CD4-positive, alpha-beta T cell treated with Interleukin-1 beta for 1 hour (primary cell): ENCODE results near the gene GTF2IRD1.
"Not testable (repeated sequence)": the region's sequence is repeated elsewhere in the genome, so short reads cannot be mapped to it uniquely, and the experiment has no call there.

Experiments
- DNase-seq, 2 donors: peaks; one replicate each; pipeline ENCODE4 v3.0.0-alpha.2; 2020 to 2022

Gene GTF2IRD1

DNA sequence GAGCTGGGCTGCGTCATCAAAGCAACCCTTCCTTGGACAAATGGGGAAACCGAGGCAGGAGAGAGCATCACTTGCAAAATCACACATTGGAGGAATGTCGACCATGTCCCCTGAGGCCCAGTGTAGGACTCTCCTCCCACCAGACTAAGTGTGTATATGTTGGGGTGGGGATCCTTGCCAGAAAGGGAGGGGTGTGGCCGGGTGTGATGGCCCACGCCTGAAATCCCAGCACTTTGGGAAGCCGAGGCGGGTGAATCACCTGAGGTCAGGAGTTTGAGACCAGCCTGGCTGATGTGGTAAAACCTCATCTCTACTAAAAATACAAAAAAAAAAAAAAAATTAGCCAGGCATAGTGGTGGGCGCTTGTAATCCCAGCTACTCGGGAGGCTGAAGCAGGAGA lies 23.3 kb upstream of the GTF2IRD1 start:
- not testable (repeated sequence) for DNase-seq

DNA sequence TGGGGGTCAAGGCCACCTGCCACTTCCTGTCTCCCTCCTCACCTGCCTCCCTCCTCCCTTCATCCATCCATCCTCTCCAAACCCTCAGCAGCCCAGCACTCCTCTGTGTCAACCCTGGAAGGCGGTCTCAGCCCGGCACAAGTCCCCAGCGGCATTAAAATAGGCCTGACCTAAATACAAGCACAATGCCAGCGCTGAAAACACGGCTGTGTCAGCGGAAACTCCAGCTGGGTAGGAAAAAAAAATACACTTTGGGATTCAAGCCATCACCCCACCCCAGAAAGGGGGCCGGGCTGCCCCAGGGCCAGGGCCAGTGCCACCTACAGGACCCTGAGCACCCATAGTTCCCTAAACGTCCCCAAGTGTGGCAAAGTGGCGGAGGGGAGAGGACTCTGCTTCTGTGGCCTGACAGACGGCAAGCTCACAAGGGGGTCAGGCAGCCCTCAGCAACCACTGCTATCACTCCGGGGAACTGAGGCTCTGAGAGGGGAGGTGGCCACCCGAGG lies 22.7 kb upstream of the GTF2IRD1 start:
- no peak for DNase-seq

DNA sequence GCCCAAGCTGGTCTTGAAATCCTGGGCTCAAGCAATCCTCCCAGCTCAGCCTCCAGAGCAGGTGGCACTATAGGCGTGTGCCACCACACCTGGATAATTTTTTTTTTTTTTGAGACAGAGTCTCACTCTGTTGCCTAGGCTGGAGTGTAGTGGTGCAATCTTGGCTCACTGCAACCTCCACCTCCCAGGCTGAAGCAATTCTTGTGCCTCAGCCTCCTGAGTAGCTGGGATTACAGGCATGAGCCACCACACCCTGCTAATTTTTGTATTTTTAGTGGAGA lies 16.5 kb upstream of the GTF2IRD1 start:
- DNase-seq, result not testable (repeated sequence)

DNA sequence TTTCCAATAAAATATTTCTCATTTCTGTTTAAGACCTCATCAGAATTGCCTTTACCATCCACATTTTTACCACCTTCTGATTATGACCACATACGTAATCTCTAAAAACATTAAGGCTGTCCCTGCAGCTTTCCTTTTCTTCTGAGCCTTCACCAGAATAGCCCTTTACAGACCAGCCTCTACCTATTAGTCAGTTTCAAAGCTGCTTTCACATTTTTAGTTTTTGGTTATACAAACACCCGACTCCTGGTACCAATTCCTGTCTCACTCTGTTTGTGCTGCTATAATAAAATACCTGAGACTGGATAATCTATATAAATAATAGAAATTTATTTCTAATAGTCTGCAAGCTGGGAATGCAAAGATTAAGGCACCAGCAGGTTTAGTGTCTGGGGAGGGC lies 15.4 kb upstream of the GTF2IRD1 start:
- DNase-seq, result no peak

DNA sequence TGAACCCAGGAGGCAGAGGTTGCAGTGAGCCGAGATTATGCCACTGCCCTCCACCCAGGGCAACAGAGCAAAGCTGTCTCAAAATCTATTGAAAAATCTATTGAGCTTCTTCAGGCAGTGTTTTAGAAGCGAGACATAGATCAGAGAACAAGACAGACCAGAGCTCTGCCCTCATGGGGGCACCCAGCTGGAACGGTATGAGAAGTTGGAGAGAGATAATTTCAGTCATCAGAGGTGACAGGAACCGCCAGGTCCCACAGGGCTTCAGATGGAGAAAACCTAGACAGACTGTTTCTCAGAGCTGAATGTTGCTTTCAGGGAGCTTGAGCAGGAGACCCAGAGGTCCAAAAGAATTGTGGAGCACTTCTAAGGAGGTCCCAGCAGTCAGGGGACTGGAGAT lies 14.2 kb upstream of the GTF2IRD1 start:
- no peak for DNase-seq

GRCh38 chr7:74440143-74440542 lies 13.6 kb upstream of the GTF2IRD1 start:
- not testable (repeated sequence) for DNase-seq

GRCh38 chr7:74441801-74442200 lies 11.9 kb upstream of the GTF2IRD1 start:
- DNase-seq, result no peak

- DNase-seq, result no peak
These were observed 10.0 kb upstream of the GTF2IRD1 start for GRCh38 chr7:74443543-74444247.

DNA sequence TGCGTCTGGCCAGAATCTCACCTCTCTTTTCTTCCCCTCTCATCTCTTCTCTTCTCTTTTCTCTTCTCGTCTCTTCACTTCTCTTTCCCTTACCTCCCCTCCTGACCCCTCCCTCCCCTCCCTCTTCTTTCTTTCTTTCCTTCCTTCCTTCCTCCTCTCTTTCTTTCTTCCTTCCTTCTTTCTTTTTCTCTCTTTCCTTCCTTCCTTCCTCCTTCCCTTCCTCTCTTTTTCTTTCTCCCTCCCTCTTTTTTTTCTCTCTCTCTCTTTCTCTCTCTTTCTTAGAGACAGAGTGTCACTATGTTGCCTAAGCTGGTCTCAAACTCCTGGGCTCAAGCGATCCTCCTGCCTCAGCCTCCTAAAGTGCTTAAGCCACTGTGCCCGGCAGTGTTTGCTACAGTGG lies 4.6 kb upstream of the GTF2IRD1 start:
- no peak for DNase-seq

DNA sequence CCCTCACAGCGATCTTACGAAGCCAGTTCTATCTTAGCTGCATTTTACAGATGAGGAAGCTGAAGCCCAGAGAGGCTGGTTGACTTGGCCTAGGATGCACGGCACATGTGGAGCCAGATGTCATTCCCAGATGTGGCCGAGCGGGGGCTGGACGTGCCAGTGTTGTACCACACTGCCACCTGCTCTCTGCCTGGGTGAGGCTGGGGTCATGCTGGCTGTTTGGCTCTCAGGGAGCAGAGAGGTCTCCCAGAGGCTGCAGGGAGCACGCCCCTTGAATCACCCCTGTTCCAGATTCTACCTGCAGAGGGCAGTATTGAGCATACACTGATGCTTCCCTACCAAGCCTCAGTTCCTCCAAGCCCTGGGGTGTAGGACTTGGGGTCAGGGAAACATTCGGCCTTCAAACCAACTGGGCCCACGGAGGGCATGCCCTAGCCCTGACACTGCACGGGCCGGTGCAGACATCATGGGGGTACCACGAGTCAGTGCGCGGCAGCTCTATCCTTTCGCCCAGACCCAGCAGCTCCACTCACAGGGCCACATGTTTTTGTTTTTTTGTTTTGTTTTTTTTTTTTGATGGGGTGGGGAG lies 3.8 kb upstream of the GTF2IRD1 start:
- peak; percentile 53 to 69 for DNase-seq

- no peak for DNase-seq
These were observed 871 bp upstream of the GTF2IRD1 start for GRCh38 chr7:74452748-74453321.

DNA sequence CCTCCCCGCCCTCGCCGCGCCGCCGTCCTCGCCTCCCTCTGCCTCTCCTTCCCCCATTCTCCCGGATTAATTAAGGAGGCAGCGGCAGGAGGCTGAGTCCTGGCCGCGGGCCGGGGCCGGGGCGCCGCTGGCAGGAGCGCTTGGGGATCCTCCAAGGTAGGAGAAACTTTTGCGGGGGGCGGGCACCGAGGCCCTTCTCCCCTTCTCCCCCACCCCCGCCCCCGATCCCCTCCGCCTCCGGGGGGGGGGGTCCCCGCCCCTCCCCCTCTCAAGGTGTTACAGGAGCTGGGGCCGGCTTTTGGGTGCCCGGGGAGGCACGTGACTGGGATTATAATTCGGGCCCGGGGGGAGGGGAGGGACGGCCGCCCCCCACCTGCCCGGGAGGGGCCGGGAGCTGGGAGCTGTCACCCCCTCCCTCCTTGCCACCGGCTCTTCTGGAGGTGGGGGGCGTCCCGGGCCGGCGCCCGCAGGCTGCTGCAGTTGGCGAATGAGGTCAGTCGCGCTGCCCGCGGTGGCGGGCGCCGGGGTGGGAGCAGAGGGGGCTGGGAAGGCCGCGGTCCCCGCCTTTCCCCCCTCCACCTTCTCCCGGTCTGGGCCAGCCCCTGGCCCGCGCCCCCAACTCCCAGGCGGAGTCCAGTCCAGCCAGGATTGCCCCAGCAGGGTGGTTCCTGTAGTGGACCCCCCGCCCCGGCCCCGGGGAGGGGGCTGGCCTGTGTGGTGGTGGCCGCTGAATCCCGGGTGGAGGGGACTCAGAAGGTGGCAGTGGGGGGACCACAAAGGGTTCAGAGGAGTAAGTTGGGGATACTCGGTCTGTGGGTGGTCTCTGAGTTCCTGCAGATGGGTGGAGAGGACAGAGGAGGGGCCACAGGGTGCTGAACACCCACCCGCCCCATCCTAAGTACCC lies 567 bp downstream of the GTF2IRD1 start:
- DNase-seq, result no peak

- no peak for DNase-seq
These were observed 1.2 kb downstream of the GTF2IRD1 start for GRCh38 chr7:74454925-74455288.

GRCh38 chr7:74455291-74455804 lies 1.6 kb downstream of the GTF2IRD1 start:
- no peak for DNase-seq

DNA sequence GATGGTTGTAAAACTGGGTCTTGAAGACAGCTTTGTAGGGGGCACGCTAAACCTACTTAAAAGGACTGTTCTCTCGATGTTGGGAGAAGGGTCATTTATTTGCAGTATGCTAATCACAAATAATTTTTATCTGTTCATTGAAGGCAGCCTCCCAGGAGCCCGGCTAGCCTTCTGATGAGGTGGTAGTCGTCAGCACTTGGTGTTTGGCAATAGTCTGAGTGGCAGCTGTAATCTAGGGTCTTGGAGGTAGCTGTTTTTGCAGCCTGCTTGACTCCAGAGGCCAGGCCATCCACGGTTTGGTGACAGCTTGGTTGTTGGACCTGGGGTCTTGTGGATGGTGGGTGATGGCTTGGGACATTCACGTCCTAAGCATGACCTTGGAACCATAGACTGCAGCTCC lies 2.2 kb downstream of the GTF2IRD1 start:
- no peak for DNase-seq

GRCh38 chr7:74457007-74457406 lies 3.3 kb downstream of the GTF2IRD1 start:
- no peak for DNase-seq

GRCh38 chr7:74461970-74462706 lies 8.4 kb downstream of the GTF2IRD1 start:
- no peak for DNase-seq

- no peak for DNase-seq
These were observed 9.0 kb downstream of the GTF2IRD1 start for GRCh38 chr7:74462707-74463100.

DNA sequence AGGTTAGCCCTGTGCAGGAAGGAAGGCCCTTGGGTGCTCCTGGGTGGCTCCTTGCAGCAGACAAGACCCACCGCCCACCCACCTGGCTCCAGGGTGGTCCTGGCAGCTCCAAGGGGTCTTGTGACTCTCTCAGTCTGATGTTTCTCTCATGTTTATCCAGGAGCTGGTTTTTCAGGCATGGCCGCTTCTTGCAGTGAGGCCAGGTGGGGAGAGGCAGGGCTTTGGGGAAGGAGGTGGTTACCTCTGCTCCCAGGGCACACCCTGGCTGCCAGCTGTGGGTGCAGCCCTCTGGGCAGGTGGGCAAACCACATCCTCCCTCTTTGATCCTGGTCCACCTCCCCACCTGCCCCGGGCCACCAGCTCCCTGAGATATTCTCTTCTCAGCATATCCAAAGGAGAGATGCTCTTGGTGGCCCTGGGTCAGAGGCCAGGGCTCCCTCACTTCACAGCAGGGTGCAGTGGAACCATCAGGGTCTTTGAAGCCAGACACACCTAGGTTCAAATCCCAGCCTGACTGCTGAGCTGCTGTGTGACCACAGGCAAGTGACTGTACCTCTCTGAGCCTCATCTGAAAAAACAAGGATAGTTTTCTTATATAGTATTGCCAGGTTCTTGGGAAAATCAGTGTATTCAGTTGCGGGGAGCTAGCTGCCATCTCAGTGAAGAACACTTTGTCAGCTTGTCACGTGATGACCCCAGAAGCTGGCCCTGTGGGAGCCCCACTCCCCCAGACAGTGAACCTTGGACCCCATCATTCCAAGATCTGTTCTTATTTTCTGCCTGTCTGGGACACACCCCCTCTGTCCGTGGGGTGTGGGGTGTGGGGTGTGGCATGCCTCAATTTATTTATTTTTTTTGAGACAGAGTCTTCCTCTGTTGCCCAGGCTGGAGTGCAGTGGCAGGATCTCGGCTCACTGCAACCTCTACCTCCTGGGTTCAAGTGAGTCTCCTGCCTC lies 11.5 kb downstream of the GTF2IRD1 start:
- no peak for DNase-seq

- no peak for DNase-seq
These were observed 12.6 kb downstream of the GTF2IRD1 start for GRCh38 chr7:74466196-74466813.

- DNase-seq, result no peak
These were observed 14.2 kb downstream of the GTF2IRD1 start for GRCh38 chr7:74467876-74468275.
